ENCODE measurements around the gene TAOK3. TPM values are rescaled to one million over a fixed set of nuclear protein-coding genes. Genes with fewer than 3 reads are reported as not detected.

The TAOK3 gene
- total and polyA plus RNA-seq, 9 of the 15 experiments (the other 6 are each of a cell fraction or from before 2014, with no cell fraction given) = 24.3 to 83.5 (median 47.1) TPM

GRCh38 chr12:118330421-118331018 lies 42.2 kb downstream of the TAOK3 start (continued):
- no peak for TF ChIP-seq PATZ1 (CRISPR knock-in tag; IDR thresholded peaks at IDR 0.05; ENCODE audit: borderline replicate concordance)
- peak; percentile 64 for TF ChIP-seq EHMT2 (IDR thresholded peaks at IDR 0.05)
- no peak for TF ChIP-seq ZNF12 (CRISPR knock-in tag; IDR thresholded peaks at IDR 0.05)
- TF ChIP-seq ZNF583 (CRISPR knock-in tag; IDR thresholded peaks at IDR 0.05) = no peak
- peak; percentile 41; the same call in 1 of the 2 replicates for TF ChIP-seq SUPT5H (IDR thresholded peaks at IDR 0.05)
- no peak for TF ChIP-seq TEAD2 (tag; IDR thresholded peaks at IDR 0.05)
- TF ChIP-seq AFF4 (CRISPR knock-in tag; IDR thresholded peaks at IDR 0.05) = no peak
- 0 out of 4 replicates have a peak, but pooled peaks of 1 of the 2 experiments have one; percentile 31 for TF ChIP-seq TEAD1 (CRISPR knock-in tag; IDR thresholded peaks at IDR 0.05)
- no peak for TF ChIP-seq NR1H2 (CRISPR knock-in tag; IDR thresholded peaks at IDR 0.05)
- peak; percentile 87 for TF ChIP-seq MEF2D (tag; conservative IDR thresholded peaks at IDR 0.05; ENCODE audit: low read depth)
- TF ChIP-seq ZNF589 (CRISPR knock-in tag; IDR thresholded peaks at IDR 0.05; ENCODE audit: low read depth) = peak; percentile 67
- TF ChIP-seq TCF7 (IDR thresholded peaks at IDR 0.05; ENCODE audit: borderline replicate concordance) = no peak
- TF ChIP-seq BHLHE40 (IDR thresholded peaks at IDR 0.05; ENCODE audit: low read length) = peak; percentile 79
- peak; percentile 63 for TF ChIP-seq ETV1 (tag; conservative IDR thresholded peaks at IDR 0.05; ENCODE audit: low read depth)
- no peak for TF ChIP-seq ZBTB43 (CRISPR knock-in tag; IDR thresholded peaks at IDR 0.05)
- TF ChIP-seq ZNF518B (CRISPR knock-in tag; IDR thresholded peaks at IDR 0.05) = no peak
- no peak for TF ChIP-seq SRSF9 (IDR thresholded peaks at IDR 0.05; ENCODE audit: borderline replicate concordance, low read depth, low read length)
- peak; percentile 50; the same call in 1 of the 2 replicates for TF ChIP-seq KLF6 (CRISPR knock-in tag; IDR thresholded peaks at IDR 0.05; ENCODE audit: borderline replicate concordance)

Measured in K562 (cell line).